ENCODE data around the gene LRFN2. TPM values are rescaled to one million over a fixed set of nuclear protein-coding genes. Genes with fewer than 3 reads are reported as not detected.

Gene LRFN2
- total RNA-seq, 4 donors from 2014 or later, result 0.18 to 2.2 (median 0.34) TPM

GRCh38 chr6:40425192-40425919 is 161.8 kb downstream of the LRFN2 start:
- H3K36me3 ChIP-seq, result no peaks in the 10 kb centered on the region
- intact Hi-C loops (cut with DNase I), result no loop called here
- H3K4me1 ChIP-seq, result peaks cover 0 to 22% (median 6%) of the 10 kb centered on the region in 3 donors
- H3K9me3 ChIP-seq, result no peaks in the 10 kb centered on the region
- 54 to 59% methylated on average over 3 to 4 of the region's 4 CpGs for WGBS, 2 donors
- no peak for TF ChIP-seq CTCF (IDR thresholded peaks at IDR 0.05)
- TF ChIP-seq POLR2A (IDR thresholded peaks at IDR 0.05), result no peak
- no peak overlapping the region for H3K4me3 ChIP-seq
- peak overlapping the region in 1 of 4 donors; percentile 1 for H3K27ac ChIP-seq
- H3K27me3 ChIP-seq, result no peaks in the 10 kb centered on the region
- DNase-seq, result no peak

- TF ChIP-seq CTCF (IDR thresholded peaks at IDR 0.05) (no peak), POLR2A (IDR thresholded peaks at IDR 0.05) (no peak)
- Histone ChIP-seq H3K36me3 (no peaks in the 10 kb centered on the region), H3K27me3 (no peaks in the 10 kb centered on the region), H3K4me3 (no peak overlapping the region), H3K9me3 (no peaks in the 10 kb centered on the region), H3K4me1 (peaks cover 4 to 48% (median 6%) of the 10 kb centered on the region in 3 donors), H3K27ac (no peak overlapping the region)
- 40% methylated on average over 1 of the region's 1 CpG; no CpG with 5 or more reads in 1 of the 2 donors for WGBS, 2 donors
- no peak for DNase-seq
- intact Hi-C loops (cut with DNase I), result no loop called here
These were observed 165.1 kb downstream of the LRFN2 start for GRCh38 chr6:40422046-40422445.

- Histone ChIP-seq H3K9me3 (no peaks in the 10 kb centered on the region), H3K4me1 (peaks cover 0 to 39% (median 7%) of the 10 kb centered on the region in 3 donors), H3K4me3 (no peak overlapping the region), H3K27ac (no peak overlapping the region), H3K36me3 (no peaks in the 10 kb centered on the region), H3K27me3 (no peaks in the 10 kb centered on the region)
- 87 to 90% methylated on average over 13 to 17 of the region's 17 CpGs for WGBS, 2 donors
- TF ChIP-seq POLR2A (IDR thresholded peaks at IDR 0.05) (no peak), CTCF (IDR thresholded peaks at IDR 0.05) (no peak)
- intact Hi-C loops (cut with DNase I), result no loop called here
- DNase-seq, result no peak
These were observed 167.0 kb downstream of the LRFN2 start for GRCh38 chr6:40419946-40420728.

- no peaks in the 10 kb centered on the region for H3K36me3 ChIP-seq
- H3K27me3 ChIP-seq, result no peaks in the 10 kb centered on the region
- no peak for TF ChIP-seq POLR2A (IDR thresholded peaks at IDR 0.05)
- peak in 1 of 6 experiments; percentile 22 for TF ChIP-seq CTCF (IDR thresholded peaks at IDR 0.05)
- 47 to 75% methylated on average over 1 of the region's 1 CpG for WGBS, 2 donors
- peak overlapping the region in 1 of 4 donors; percentile 13 for H3K27ac ChIP-seq
- H3K9me3 ChIP-seq, result no peaks in the 10 kb centered on the region
- H3K4me3 ChIP-seq, result no peak overlapping the region
- intact Hi-C loops (cut with DNase I), result no loop called here
- H3K4me1 ChIP-seq, result peaks cover 0 to 36% (median 7%) of the 10 kb centered on the region in 3 donors
- DNase-seq, result no peak
These were observed 167.8 kb downstream of the LRFN2 start for GRCh38 chr6:40419377-40419776.

- no peaks in the 10 kb centered on the region for H3K36me3 ChIP-seq
- H3K9me3 ChIP-seq, result no peaks in the 10 kb centered on the region
- intact Hi-C loops (cut with DNase I), result no loop called here
- H3K27me3 ChIP-seq, result no peaks in the 10 kb centered on the region
- H3K4me1 ChIP-seq, result peaks cover 0 to 36% (median 7%) of the 10 kb centered on the region in 3 donors
- no peak overlapping the region for H3K27ac ChIP-seq
- no peak for DNase-seq
- H3K4me3 ChIP-seq, result no peak overlapping the region
- no peak for TF ChIP-seq CTCF (IDR thresholded peaks at IDR 0.05)
- TF ChIP-seq POLR2A (IDR thresholded peaks at IDR 0.05), result no peak
- 39% methylated on average over 5 of the region's 9 CpGs; no CpG with 5 or more reads in 1 of the 2 donors for WGBS, 2 donors
These were observed 170.1 kb downstream of the LRFN2 start for GRCh38 chr6:40417031-40417430.
